ENCODE results near the gene PDLIM4. TPM values are rescaled to one million over a fixed set of nuclear protein-coding genes. Genes with fewer than 3 reads are reported as not detected.

Gene PDLIM4
- total and polyA plus RNA-seq, 9 donors, result 3.4 to 63.4 (median 40.8) TPM

- no peaks in the 10 kb centered on the region for H3K9me3 ChIP-seq
- intact Hi-C loops (cut with DNase I), result no loop called here
- no peaks in the 10 kb centered on the region for H3K36me3 ChIP-seq
- H3K27me3 ChIP-seq, result no peaks in the 10 kb centered on the region
- H3K27ac ChIP-seq, result no peak overlapping the region
- no peak for DNase-seq
- no peak for TF ChIP-seq EP300 (IDR thresholded peaks at IDR 0.05)
- TF ChIP-seq CTCF (IDR thresholded peaks at IDR 0.05), result no peak
- no peak for TF ChIP-seq POLR2A (IDR thresholded peaks at IDR 0.05)
- H3K4me3 ChIP-seq, result no peak overlapping the region
- 43 to 63% (median 62%) methylated on average over 7 to 8 of the region's 8 CpGs for WGBS, 3 donors
- H3K4me1 ChIP-seq (ENCODE audit: insufficient read depth), result peaks cover 13% of the 10 kb centered on the region
Observed at GRCh38 chr5:132268769-132269551, 11.5 kb downstream of the PDLIM4 start.

- Histone ChIP-seq H3K27ac (no peak overlapping the region), H3K4me1 (ENCODE audit: insufficient read depth) (peaks cover 11% of the 10 kb centered on the region)
- intact Hi-C loops (cut with DNase I), result no loop called here
Observed at GRCh38 chr5:132269635-132270334, 12.3 kb downstream of the PDLIM4 start.

GRCh38 chr5:132270335-132270665 lies 12.8 kb downstream of the PDLIM4 start:
- no peaks in the 10 kb centered on the region for H3K9me3 ChIP-seq
- H3K4me1 ChIP-seq (ENCODE audit: insufficient read depth), result peaks cover 8% of the 10 kb centered on the region
- WGBS, 3 donors, result 81 to 100% (median 100%) methylated on average over 1 of the region's 1 CpG
- intact Hi-C loops (cut with DNase I), result no loop called here
- H3K36me3 ChIP-seq, result no peaks in the 10 kb centered on the region
- no peaks in the 10 kb centered on the region for H3K27me3 ChIP-seq
- H3K4me3 ChIP-seq, result no peak overlapping the region
- H3K27ac ChIP-seq, result no peak overlapping the region
- no peak for DNase-seq
- TF ChIP-seq EP300 (IDR thresholded peaks at IDR 0.05) (no peak), CTCF (IDR thresholded peaks at IDR 0.05) (no peak), POLR2A (IDR thresholded peaks at IDR 0.05) (no peak)

More at GRCh38 chr5:132269635-132270334, 12.3 kb downstream of the PDLIM4 start:
- Histone ChIP-seq H3K9me3 (no peaks in the 10 kb centered on the region), H3K4me3 (no peak overlapping the region), H3K36me3 (no peaks in the 10 kb centered on the region), H3K27me3 (no peaks in the 10 kb centered on the region)
- TF ChIP-seq POLR2A (IDR thresholded peaks at IDR 0.05) (no peak), CTCF (IDR thresholded peaks at IDR 0.05) (no peak), EP300 (IDR thresholded peaks at IDR 0.05) (no peak)
- DNase-seq, result no peak
- WGBS, 3 donors, result 85 to 96% (median 94%) methylated on average over 3 of the region's 3 CpGs

- DNase-seq, result no peak
- H3K27ac ChIP-seq, result no peak overlapping the region
- intact Hi-C loops (cut with DNase I), result no loop called here
- no peak overlapping the region for H3K4me3 ChIP-seq
- H3K9me3 ChIP-seq, result no peaks in the 10 kb centered on the region
- H3K4me1 ChIP-seq (ENCODE audit: insufficient read depth), result peaks cover 4% of the 10 kb centered on the region
- no peaks in the 10 kb centered on the region for H3K27me3 ChIP-seq
- TF ChIP-seq POLR2A (IDR thresholded peaks at IDR 0.05) (no peak), CTCF (IDR thresholded peaks at IDR 0.05) (no peak), EP300 (IDR thresholded peaks at IDR 0.05) (no peak)
- H3K36me3 ChIP-seq, result no peaks in the 10 kb centered on the region
- 60 to 68% (median 61%) methylated on average over 6 of the region's 6 CpGs for WGBS, 3 donors
Observed at GRCh38 chr5:132270706-132271105, 13.2 kb downstream of the PDLIM4 start.

All from ovary (tissue), 9 donors.